Pancreas (tissue), 10 donors: ENCODE measurements around the gene RYR3. TPM values are rescaled to one million over a fixed set of nuclear protein-coding genes. Genes with fewer than 3 reads are reported as not detected.

ENCODE experiments used
- ATAC-seq, 4 donors: fragments of 200-7000 bp; cut with Tn5 transposase; one replicate each; pipeline versions ENCODE4 v1.8.0 to v1.9.1; 2020; ENCODE audit warnings: mild to moderate bottlenecking in 4 of 4, moderate library complexity in 4 of 4
- DNase-seq, 6 donors: peaks; one replicate each; pipeline ENCODE4 v3.0.0-alpha.2; 2020
- FAIRE-seq: peaks from 2 replicates; lab custom pipeline; 2012; peaks lifted over from hg19 to GRCh38; lab: Jason Lieb, UNC
- H3K27ac ChIP-seq, 4 donors: fragments of 200-600 bp; sonication (generic); 1 replicate in 3 of 4; 2 replicates in 1 of 4; pipeline versions ENCODE4 v1.5.0 to v1.8.0; 2020
- H3K27me3 ChIP-seq, 4 donors: fragments of 200-600 bp; one replicate each; pipeline ENCODE4 v1.8.0; 2021
- H3K36me3 ChIP-seq, 3 donors: fragments of 200-600 bp; sonication (generic) in 1 of 3; one replicate each; pipeline versions ENCODE4 v1.5.0 to v1.8.0; 2020 to 2021
- H3K4me1 ChIP-seq, 3 donors: fragments of 200-600 bp; one replicate each; pipeline ENCODE4 v1.8.0; 2021
- H3K4me3 ChIP-seq, 4 donors: fragments of 200-600 bp; sonication (generic) in 2 of 4; one replicate each; pipeline versions ENCODE4 v1.5.0 to v1.8.0; 2020 to 2021
- H3K9me3 ChIP-seq, 4 donors: fragments of 200-600 bp; one replicate each; pipeline ENCODE4 v1.8.0; 2021
- WGBS, 2 donors: extraction: QIAGEN DNeasy Blood & Tissue Kit; methylation state at CpG; one replicate each; pipeline ENCODE4 v1.1.7; 2013; 5-methylcytosine and 5-hydroxymethylcytosine counted together
- intact Hi-C, 3 donors: fragments of 100-400 bp; cut with DNase I; formaldehyde crosslinking; loops; one replicate each; pipeline versions ENCODE4 v1.11.1 to v1.14.2; 2022
- polyA plus RNA-seq, 2 donors: library from polyadenylated mRNA; stranded (reverse); fragments of 200-250 nt; gene quantifications; one replicate each; pipeline ENCODE4 v1.2.3, GENCODE V29; 2013
- total RNA-seq, 6 donors: library from RNA; stranded (reverse); fragmentation: NEBNext Ultra II Directional in 4 of 6; extraction: Animal tissue kit (Norgen Biotek cat#: 25700) in 4 of 6; gene quantifications; one replicate each; pipeline versions ENCODE4 v1.2.1 to v1.2.4, GENCODE V29; 2021 to 2023
- TF ChIP-seq, protein P1 (sequence below), 4 donors: fragments of 200-600 bp; sonication (generic) in 3 of 4; IDR thresholded peaks; one replicate each; pipeline versions ENCODE4 v1.5.0 to v1.8.0; 2021; ENCODE audit warnings: antibody characterized with exemption in 4 of 4
- donor health status: healthy with polysubstance abuse.
- donor health status: DM: no; HTN: no; CAD: no; lungs with moderate emphysema.
- donor health status: DM: no; HTN: no; CAD: no.
- donor health status: control.
- donor health status: control.
- donor health status: Bipolar disorder and iron deficiency.
- donor health status: DM: yes; HTN: yes; CAD: no.
- donor health status: DM: no; HTN: no; CAD: no.
- donor health status: DM: no; HTN: no; CAD: no.
- donor health status: DM: yes; HTN: yes; CAD: no.

RYR3 gene
- total and polyA plus RNA-seq, 8 donors: 0.03 to 0.52 (median 0.13) TPM

DNA sequence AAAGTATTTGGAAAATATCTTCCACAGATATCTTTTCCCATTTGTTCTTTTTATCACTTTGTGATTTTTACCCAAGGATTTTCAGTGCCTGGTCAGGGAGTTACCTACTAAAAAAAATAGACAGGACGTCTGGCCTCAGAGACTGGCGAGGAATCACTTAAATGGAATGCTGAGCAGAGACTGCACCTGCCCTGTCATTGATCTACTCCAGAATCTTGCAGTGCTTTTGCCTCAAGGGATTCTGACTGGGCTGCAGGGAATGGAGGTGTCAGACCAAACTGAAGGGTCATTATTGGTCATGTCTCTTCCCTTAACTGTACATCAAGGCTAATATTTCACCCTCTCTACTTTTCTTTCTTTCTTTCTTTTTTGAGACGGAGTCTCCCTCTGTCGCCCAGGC lies 12.1 kb upstream of the RYR3 start:
- no peak overlapping the region for H3K4me3 ChIP-seq
- no peaks in the 10 kb centered on the region for H3K27me3 ChIP-seq
- H3K4me1 ChIP-seq: no peaks in the 10 kb centered on the region
- H3K36me3 ChIP-seq: no peaks in the 10 kb centered on the region
- no peaks in the 10 kb centered on the region for H3K9me3 ChIP-seq
- ATAC-seq (no peak), DNase-seq (no peak), FAIRE-seq (no peak)
- intact Hi-C loops: loop anchor here in 1 of 3 donors (10.0 kb wide), 1 partner anchor 406 kb away; no protein-coding TSS in a partner anchor
- TF ChIP-seq, protein P1, sequence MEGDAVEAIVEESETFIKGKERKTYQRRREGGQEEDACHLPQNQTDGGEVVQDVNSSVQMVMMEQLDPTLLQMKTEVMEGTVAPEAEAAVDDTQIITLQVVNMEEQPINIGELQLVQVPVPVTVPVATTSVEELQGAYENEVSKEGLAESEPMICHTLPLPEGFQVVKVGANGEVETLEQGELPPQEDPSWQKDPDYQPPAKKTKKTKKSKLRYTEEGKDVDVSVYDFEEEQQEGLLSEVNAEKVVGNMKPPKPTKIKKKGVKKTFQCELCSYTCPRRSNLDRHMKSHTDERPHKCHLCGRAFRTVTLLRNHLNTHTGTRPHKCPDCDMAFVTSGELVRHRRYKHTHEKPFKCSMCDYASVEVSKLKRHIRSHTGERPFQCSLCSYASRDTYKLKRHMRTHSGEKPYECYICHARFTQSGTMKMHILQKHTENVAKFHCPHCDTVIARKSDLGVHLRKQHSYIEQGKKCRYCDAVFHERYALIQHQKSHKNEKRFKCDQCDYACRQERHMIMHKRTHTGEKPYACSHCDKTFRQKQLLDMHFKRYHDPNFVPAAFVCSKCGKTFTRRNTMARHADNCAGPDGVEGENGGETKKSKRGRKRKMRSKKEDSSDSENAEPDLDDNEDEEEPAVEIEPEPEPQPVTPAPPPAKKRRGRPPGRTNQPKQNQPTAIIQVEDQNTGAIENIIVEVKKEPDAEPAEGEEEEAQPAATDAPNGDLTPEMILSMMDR (IDR thresholded peaks at IDR 0.05): no peak
- no peak overlapping the region for H3K27ac ChIP-seq
- WGBS, 2 donors: 58 to 69% methylated on average over 4 of the region's 4 CpGs

DNA sequence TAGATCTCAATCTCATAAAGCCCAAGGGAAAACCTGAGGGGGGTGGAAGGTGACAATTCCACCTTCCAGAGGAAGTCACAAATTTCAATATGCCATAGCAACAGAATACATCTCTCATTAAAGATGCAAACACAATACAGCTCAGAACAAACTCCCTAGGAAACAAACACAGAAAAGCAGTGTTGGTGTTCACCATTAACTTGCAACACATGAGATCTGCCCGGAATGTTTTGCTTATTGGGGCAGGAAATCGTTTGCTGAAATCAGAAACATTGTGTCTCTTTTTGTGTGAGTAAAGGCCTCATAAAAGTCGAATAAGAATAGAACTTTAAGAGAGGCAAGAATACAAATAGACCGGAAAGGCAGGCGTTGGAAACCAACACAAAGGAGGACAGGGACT lies 5.8 kb upstream of the RYR3 start:
- intact Hi-C loops: no loop called here
- Histone ChIP-seq H3K27me3 (peaks cover 0 to 5% (median 0%) of the 10 kb centered on the region in 4 donors), H3K4me1 (no peaks in the 10 kb centered on the region), H3K4me3 (no peak overlapping the region), H3K9me3 (no peaks in the 10 kb centered on the region), H3K27ac (no peak overlapping the region), H3K36me3 (no peaks in the 10 kb centered on the region)
- ATAC-seq (no peak), DNase-seq (no peak), FAIRE-seq (no peak)
- 48 to 53% methylated on average over 5 of the region's 5 CpGs for WGBS, 2 donors
- TF ChIP-seq, protein P1 (IDR thresholded peaks at IDR 0.05): no peak

DNA sequence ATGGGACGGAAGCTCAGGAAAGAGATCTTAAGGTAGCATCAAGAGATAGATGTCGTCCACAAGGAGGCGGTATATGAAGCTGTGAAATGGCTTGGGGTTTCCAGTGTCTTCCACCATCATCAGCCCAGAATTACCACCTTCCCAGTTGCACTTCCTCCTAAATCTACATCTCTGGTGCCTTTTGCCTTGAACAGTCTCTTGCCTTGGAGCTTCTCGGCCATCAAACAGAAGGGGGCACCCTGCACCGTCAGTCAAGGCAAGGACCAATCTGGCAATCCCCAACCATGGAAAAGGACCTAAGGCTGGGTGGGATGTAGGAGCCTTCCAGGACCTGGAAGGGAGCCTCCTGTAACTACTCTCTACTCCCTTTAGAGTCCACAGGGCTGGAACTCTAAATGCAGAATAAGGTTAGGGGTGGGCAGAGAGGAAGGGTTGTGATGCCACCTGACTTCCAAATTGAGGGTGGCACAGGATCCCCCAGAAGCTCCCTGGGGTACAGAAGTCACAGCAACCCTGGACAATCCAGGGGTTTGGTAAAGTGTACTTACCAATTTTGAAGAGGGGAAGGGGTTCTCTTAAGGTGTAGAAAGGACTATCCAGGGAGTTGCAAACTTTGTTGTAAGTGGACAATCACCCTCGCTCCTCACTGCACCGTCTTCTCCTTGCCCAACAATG lies 1.0 kb upstream of the RYR3 start:
- H3K4me1 ChIP-seq: no peaks in the 10 kb centered on the region
- no peaks in the 10 kb centered on the region for H3K9me3 ChIP-seq
- no peak for FAIRE-seq
- DNase-seq: no peak
- H3K4me3 ChIP-seq: no peak overlapping the region
- no peak for ATAC-seq
- H3K36me3 ChIP-seq: no peaks in the 10 kb centered on the region
- no peak overlapping the region for H3K27ac ChIP-seq
- intact Hi-C loops: no loop called here
- WGBS, 2 donors: 35 to 39% methylated on average over 7 of the region's 7 CpGs
- peaks cover 0 to 8% (median 2%) of the 10 kb centered on the region in 4 donors for H3K27me3 ChIP-seq
- TF ChIP-seq, protein P1 (IDR thresholded peaks at IDR 0.05): no peak

DNA sequence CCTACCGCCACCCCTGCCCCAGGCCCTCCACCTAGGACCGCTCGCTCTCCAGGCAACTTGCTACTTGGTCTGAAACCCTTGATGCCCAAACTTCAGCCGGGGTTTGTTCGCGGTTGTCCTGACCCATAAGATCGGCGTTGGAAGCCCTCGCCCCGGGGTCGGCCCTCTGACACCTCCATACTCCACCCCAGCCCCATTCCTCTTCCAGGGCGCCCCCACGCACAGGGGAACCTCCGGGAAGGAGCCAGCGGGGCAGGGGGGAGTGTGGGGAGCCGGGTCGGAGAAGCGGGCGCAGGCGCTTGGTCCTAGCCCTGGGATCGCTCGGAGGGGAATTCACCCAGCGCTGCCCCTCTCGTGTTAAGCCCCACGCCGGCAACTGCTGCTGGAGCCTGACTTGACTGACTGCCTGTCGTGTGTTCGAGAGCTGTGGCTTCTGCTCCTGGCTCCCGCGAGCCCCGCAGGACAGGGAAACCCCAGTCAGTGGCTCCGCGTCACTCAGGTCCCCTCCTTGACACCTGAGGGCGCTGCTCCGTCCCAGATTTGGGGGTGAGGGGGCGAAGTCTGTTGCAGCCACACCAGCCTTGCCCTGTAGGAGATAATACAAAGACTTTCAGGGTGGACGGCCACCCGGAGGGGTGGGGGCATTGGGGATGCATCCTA lies 675 bp downstream of the RYR3 start:
- TF ChIP-seq, protein P1 (IDR thresholded peaks at IDR 0.05): no peak
- Histone ChIP-seq H3K4me1 (no peaks in the 10 kb centered on the region), H3K9me3 (no peaks in the 10 kb centered on the region), H3K27me3 (peaks cover 0 to 8% (median 2%) of the 10 kb centered on the region in 4 donors), H3K4me3 (no peak overlapping the region), H3K27ac (no peak overlapping the region), H3K36me3 (no peaks in the 10 kb centered on the region)
- 3% methylated on average over 38 of the region's 38 CpGs for whole genome bisulfite sequencing, 2 donors
- no peak for FAIRE-seq
- DNase-seq: peak in 1 of 6 donors; percentile 48
- intact Hi-C loops: no loop called here
- no peak for ATAC-seq

DNA sequence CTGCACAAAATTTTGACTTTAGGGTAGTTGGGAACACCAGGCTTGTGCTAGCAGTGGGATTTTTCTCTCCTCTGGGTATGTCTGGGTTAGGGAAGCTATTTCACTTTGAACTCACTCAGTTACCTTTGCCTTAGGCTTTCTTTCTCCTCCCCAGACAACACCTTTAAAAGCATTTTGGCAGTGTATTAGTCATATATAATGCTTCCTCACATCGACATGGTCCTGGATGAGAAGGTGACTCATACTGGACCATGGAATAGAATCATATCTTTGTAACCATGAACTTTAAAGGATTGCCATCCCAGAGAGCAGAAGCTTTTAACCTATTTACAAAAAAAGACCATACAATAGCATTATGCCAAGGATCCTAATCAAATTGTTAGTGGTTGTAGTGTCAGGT lies 2.7 kb downstream of the RYR3 start:
- TF ChIP-seq, protein P1 (IDR thresholded peaks at IDR 0.05): no peak
- Histone ChIP-seq H3K36me3 (no peaks in the 10 kb centered on the region), H3K27me3 (peaks cover 0 to 8% (median 2%) of the 10 kb centered on the region in 4 donors), H3K9me3 (no peaks in the 10 kb centered on the region), H3K4me1 (no peaks in the 10 kb centered on the region), H3K27ac (no peak overlapping the region), H3K4me3 (no peak overlapping the region)
- no peak for ATAC-seq
- 44 to 63% methylated on average over 1 of the region's 1 CpG for WGBS, 2 donors
- FAIRE-seq: no peak
- intact Hi-C loops: no loop called here
- no peak for DNase-seq
